Activated T-cell treated with anti-CD3 and anti-CD28 coated beads for 1 hour (primary cell): ENCODE data around the gene GAST.
"Not testable (repeated sequence)": the region's sequence is repeated elsewhere in the genome, so short reads cannot be mapped to it uniquely, and the experiment has no call there.

Source experiments
- DNase-seq: peaks from one replicate; pipeline ENCODE4 v3.0.0-alpha.2; 2020; ENCODE audit warnings: low read depth

The GAST gene

DNA sequence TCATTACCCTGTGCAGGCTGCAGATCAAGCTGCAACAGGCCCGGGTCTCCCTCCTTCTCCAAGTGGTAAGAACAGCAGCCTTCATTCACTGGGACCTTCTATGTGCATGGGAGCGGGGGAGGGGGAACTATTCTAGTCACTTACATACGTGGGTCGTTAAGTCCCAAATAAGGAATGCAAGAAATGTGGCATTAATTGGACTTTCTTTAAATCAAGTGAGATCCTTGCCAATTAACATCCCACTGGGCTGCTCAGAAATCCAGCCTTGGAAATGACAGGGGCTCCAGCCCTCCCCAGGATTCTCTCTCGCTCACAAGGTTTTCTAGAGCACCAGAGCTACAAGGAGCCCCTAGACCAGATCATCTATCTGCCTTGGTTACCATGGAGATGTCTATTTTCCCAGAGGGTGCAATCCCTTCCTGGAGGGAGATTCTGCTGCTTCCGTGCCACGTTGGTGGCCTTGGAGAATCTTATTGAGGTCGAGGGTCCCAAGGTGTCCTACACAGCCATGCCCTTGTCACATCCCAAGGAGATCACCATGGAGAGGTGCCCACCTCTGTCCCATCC, 28.6 kb upstream of the GAST start:
- no peak for DNase-seq

DNA sequence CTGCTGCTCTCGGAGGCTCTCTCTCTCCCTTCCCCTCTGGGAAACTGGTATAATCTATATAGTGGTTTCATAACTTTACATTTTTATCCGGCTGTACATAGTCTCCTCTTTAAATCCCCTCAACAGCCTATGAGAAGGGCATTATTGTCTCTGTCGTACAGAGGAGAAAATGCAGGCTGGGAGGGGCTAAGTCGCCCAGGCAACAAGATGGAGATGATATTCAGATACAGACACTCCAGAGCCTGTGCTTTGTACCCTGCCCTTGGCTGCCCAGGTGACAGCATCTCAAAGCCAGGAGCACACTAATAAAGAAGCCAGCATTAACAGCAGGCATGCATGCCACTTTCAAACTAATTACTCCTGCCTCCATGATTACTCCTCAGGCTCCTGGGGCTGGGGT, 28.1 kb upstream of the GAST start:
- no peak for DNase-seq

- not testable (repeated sequence) for DNase-seq
These were observed 26.4 kb upstream of the GAST start for GRCh38 chr17:41685753-41686152.

- DNase-seq: no peak
These were observed 25.9 kb upstream of the GAST start for GRCh38 chr17:41686281-41686680.

DNA sequence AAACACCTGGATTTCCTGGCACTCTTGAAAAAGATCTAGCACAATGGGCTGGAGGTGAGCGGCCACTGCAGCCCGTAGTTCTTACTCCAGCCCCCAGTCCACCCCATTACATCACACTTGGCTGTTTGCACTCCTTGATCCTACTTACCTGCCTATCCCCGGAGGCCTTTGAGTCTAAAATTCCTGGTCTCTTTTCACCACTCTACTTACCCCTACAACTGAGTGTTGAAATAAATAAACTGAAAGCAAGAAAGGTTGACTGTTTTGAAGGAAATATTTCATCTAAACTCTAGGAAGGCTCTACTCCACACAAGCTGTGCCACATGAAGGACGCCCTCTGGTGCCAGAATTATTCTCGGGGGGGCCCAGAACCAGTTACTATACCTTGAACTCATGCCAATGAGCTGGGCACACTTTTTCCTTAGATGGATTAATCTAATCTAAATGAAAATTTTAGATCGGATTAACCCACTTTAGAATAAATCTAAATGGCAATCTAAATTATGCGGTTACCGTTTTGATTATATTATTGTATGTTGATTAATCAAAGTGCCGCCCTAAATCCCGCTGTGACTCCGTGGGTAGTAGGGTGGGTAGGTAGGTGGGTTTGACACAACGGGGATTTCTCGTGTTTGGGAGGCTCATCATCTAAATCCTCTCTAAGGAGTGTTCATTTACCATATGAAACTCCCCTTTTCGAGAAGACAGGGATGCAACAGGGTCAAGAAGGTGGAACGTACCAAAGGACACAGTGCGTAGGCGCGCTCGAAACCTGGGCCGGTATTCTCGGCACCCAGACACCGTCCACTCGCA, 24.1 kb upstream of the GAST start:
- peak; percentile 46 for DNase-seq

GRCh38 chr17:41688641-41689496, 23.3 kb upstream of the GAST start, which contains the start of gene EIF1:
Gene EIF1 (plus strand): TSS chr17:41688885. CDS start chr17:41689039, 154 bp downstream.
- peak; percentile 100 for DNase-seq

GRCh38 chr17:41689497-41690299, 22.4 kb upstream of the GAST start:
- no peak for DNase-seq

- DNase-seq: no peak
These were observed 21.6 kb upstream of the GAST start for GRCh38 chr17:41690497-41690896.

GRCh38 chr17:41691031-41691777, 20.9 kb upstream of the GAST start:
- DNase-seq: no peak

GRCh38 chr17:41692722-41693521, 19.2 kb upstream of the GAST start:
- DNase-seq: no peak

- DNase-seq: no peak
These were observed 16.9 kb upstream of the GAST start for GRCh38 chr17:41695134-41695661.

GRCh38 chr17:41695954-41696757, 16.0 kb upstream of the GAST start:
- DNase-seq: peak; percentile 81

DNA sequence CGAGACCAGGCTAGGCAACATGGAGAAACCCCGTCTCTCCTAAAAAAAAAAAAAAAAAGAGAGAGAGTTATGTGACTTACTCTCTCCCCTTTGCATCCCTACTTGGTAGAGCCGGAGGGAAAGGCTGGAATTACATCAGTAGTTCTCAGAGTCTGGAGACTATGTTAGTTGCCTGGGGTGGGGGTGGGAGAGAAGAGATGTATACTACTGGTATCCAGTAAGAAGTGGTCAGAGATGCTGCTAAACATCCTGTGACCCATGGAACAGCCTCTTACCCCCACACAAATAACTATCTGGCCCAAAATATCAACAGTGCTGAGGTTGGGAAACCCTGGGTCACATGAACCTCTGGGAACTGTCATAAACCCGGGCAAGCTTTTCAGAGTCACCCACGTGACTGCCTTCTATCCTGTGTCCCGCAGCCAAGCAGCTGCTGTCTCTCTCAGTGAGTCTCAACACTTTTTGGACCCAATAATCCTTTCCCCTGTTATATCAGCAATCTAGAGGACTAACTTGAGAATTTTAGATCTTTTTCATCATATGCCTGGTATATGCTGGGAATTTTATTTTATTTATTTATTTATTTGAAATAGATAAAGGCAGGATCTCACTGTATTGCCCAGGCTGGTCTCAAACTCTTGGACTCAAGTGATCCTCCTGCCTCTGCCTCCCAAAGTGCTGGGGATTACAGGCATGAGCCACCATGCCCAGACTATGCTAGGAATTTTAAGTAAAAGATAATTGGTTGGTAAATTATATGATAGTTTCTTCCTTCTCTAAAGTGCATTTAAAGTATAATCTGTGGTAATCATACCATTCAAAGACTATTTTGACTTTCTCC, 14.8 kb upstream of the GAST start:
- no peak for DNase-seq

DNA sequence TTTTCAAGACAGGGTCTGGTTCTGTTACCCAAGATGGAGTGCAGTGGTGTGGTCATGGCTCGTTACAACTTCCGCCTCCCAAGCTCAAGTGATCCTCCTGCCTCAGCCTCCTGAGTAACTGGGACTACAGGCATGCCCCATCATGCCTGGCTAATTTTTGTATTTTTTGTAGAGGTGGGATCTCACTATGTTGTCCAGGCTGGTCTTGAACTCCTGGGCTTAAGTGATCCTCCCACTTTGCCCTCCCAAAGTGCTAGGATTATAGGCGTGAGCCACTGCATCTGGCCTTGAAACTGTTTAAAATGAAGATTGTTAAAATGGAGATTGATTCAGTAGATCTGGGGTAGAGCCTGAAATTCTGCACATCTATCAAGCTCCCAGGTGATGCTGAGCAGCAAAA, 11.3 kb upstream of the GAST start:
- not testable (repeated sequence) for DNase-seq

- no peak for DNase-seq
These were observed 9.4 kb upstream of the GAST start for GRCh38 chr17:41702712-41703111.

DNA sequence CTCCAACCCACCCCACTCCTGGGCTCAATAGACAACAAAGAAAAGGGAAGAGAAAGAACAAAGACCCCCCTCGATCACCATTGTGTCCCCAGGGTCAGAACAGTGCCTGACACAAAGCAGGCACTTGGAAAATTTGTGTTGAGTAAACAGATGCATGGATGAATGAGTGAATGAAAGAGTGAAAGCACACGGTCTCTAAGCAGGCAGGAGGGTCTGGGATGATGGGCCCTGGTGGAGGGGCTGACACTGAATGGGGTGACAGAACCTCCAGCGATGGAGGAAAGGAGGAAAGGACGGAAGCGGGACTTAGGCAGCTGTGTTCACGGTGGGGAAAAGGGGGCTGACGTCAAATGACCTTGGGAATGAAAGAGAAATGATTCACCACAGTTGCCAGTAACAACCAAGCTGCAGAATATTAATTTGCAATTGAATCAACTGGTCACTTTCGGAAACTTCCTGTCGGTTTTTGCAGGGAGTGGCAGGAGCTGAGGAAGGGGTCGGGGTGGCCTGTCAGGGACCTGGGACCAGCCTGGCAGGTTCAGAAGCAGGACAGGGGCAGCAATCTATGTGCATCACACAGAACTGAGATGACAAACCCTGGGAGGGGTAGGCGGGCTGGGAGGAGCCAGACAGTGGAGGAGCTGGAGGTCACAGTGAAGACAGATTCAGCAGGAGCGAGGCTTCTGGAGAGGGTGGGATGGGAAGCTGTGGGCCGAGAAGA, 6.7 kb upstream of the GAST start:
- no peak for DNase-seq

- DNase-seq: no peak
These were observed 4.1 kb upstream of the GAST start for GRCh38 chr17:41707803-41708669.
